Stimulated activated naive CD8-positive, alpha-beta T cell treated with anti-CD3 and anti-CD28 coated beads, Interleukin-15, Interleukin-2, amounts not matched to agents 100 ng/mL and 50 ng/mL, for 24 hours (primary cell): ENCODE measurements around the gene CPE.

Experiments
- H3K27ac Mint-ChIP-seq: one replicate; pipeline ENCODE4 v1.8.0; 2021; ENCODE audit warnings: mild to moderate bottlenecking, mixed read lengths
- H3K27me3 Mint-ChIP-seq: one replicate; pipeline ENCODE4 v1.8.0; 2021; ENCODE audit warnings: mixed read lengths
- H3K36me3 Mint-ChIP-seq: one replicate; pipeline ENCODE4 v1.8.0; 2021; ENCODE audit warnings: low read depth, mixed read lengths
- H3K4me1 Mint-ChIP-seq: one replicate; pipeline ENCODE4 v1.8.0; 2021; ENCODE audit warnings: low read depth, mixed read lengths
- H3K4me3 Mint-ChIP-seq: one replicate; pipeline ENCODE4 v1.8.0; 2021; ENCODE audit warnings: mild to moderate bottlenecking, mixed read lengths
- H3K9me3 Mint-ChIP-seq: one replicate; pipeline ENCODE4 v1.8.0; 2021; ENCODE audit warnings: mixed read lengths

The CPE gene

DNA sequence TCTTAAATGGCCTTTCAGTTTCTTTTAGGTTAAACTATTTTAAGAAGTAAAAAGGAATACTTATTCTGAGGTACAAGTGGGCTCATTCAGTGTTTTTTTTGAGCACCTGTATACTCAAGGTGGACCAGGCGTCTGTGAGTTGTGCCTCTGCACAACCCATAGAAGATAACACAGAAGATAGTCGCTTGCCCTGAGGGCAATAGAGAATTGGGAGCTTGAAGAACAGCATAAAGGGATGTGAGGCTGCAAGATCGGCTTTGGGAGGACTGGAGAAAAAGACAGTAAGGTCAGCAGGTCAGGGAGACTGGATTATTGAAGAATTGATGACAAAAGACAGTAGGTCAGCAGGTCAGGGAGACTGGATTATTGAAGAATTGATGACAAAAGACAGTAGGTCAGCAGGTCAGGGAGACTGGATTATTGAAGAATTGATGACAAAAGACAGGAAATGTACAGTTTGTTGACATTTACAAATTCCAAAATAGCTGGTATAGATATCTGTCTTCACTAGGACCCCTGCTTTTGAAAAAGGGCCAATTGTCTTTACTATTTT, 3.1 kb downstream of the CPE start:
- peaks cover 8% of the 10 kb centered on the region for H3K4me1 Mint-ChIP-seq
- H3K9me3 Mint-ChIP-seq: no peaks in the 10 kb centered on the region
- H3K36me3 Mint-ChIP-seq: no peaks in the 10 kb centered on the region
- no peak overlapping the region for H3K27ac Mint-ChIP-seq
- no peak overlapping the region for H3K4me3 Mint-ChIP-seq
- peaks cover 71% of the 10 kb centered on the region for H3K27me3 Mint-ChIP-seq

DNA sequence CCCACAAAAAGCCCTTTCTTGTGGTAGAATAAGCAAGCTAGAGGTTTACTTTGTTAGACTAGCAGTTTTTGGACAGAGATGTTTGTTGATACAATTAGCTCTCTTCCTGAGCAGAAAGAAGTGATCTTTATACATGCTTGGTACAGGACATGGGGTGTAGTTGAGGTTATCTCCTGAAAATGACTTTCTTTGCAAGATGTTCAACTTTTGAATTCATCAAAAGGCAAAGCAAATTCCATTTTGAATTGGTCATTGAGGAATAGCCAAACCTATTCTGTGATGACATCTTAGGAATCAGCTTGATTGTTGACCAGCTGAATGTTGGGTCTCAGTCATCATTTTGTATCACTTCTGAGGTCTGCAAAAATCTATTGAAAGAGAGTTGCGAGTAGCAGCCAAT, 3.8 kb downstream of the CPE start:
- H3K4me3 Mint-ChIP-seq: no peak overlapping the region
- no peaks in the 10 kb centered on the region for H3K9me3 Mint-ChIP-seq
- H3K4me1 Mint-ChIP-seq: peaks cover 8% of the 10 kb centered on the region
- H3K27ac Mint-ChIP-seq: no peak overlapping the region
- no peaks in the 10 kb centered on the region for H3K36me3 Mint-ChIP-seq
- peaks cover 67% of the 10 kb centered on the region for H3K27me3 Mint-ChIP-seq

DNA sequence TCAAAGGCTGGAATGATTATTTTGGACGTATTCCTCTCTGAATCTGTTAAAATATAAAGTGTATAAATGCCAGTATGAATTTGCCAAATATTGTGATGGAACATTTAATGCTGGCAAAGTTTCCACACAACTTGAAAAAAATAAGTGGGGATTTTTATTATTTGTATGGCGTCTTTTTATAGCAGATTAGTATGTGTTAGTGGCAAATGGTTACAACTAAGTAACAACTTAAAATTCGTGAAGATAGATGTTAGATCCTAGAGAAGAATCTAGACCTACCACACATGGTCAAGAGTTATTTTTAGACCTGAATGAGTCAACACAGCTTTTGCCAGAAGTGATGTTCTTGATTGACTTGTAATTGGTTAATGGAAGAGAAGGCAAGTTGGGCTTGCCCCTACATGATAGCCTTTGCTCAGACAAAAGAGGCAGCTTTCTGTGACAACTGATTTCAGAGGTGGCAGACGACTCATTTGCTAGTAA, 4.8 kb downstream of the CPE start:
- H3K36me3 Mint-ChIP-seq: no peaks in the 10 kb centered on the region
- H3K27ac Mint-ChIP-seq: no peak overlapping the region
- H3K4me1 Mint-ChIP-seq: peaks cover 4% of the 10 kb centered on the region
- no peaks in the 10 kb centered on the region for H3K9me3 Mint-ChIP-seq
- H3K27me3 Mint-ChIP-seq: peaks cover 62% of the 10 kb centered on the region
- H3K4me3 Mint-ChIP-seq: no peak overlapping the region

DNA sequence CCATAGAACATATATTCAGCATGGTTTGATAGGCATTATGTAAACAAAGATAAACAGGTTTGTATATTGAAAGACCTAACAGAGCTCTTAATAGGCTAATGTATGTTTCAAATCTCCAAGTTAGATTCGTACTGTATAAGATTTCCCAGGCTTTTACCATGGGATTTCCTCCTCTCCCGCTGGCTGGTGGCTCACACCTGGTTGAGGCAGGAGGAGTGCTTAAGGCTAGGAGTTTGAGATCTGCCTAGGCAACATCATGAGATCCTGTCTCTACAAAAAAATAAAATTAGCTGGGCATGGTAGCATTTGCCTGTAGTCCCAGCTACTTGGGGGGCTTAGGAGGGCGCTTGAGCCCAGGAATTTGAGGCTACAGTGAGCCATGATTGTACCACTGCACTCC, 5.4 kb downstream of the CPE start:
- Mint-ChIP-seq H3K4me3 (no peak overlapping the region), H3K9me3 (no peaks in the 10 kb centered on the region)

DNA sequence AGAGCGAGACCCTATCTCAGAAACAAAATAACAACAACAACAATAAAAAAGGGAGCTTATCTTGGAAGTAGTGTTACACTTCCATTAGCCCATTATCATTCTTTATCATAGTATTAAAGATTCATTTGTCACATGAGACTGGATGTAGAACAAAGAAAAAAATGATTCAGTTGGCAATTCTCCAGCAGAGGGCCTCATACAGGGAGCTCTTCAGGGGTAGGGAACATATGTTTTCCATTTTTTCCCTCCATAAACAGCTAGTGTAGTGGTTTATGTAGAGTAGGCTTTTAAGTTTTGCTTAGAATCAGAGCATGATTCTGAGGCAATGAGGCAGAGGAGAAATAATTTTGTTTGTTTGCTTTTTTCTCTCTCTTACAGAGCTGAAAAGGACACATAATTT, 5.8 kb downstream of the CPE start:
- H3K27me3 Mint-ChIP-seq: peaks cover 59% of the 10 kb centered on the region
- no peak overlapping the region for H3K27ac Mint-ChIP-seq
- no peaks in the 10 kb centered on the region for H3K36me3 Mint-ChIP-seq
- no peaks in the 10 kb centered on the region for H3K9me3 Mint-ChIP-seq
- no peak overlapping the region for H3K4me3 Mint-ChIP-seq
- H3K4me1 Mint-ChIP-seq: peaks cover 4% of the 10 kb centered on the region

More for the DNA sequence above, 5.4 kb downstream of the CPE start:
- Mint-ChIP-seq H3K27ac (no peak overlapping the region), H3K36me3 (no peaks in the 10 kb centered on the region), H3K27me3 (peaks cover 59% of the 10 kb centered on the region), H3K4me1 (peaks cover 4% of the 10 kb centered on the region)

DNA sequence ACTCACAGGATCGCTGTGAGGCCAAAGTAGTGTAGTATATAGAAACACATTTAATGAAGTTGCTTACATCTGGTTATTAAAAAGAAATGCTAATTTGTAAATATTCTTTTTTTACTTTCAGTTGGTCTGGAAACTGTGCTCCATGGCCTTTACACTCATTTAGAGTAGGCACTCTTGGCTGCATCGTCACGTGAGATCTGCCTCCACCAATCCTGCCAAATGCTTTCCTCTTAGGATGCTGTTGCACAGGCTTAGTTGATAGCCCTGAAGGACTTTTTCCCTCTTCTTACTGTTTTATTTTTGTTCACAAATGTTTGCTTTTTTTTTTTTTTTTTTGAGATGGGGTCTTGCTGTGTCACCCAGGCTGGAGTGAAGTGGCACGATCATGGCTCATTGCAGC, 6.3 kb downstream of the CPE start:
- Mint-ChIP-seq H3K27me3 (peaks cover 55% of the 10 kb centered on the region), H3K4me1 (no peaks in the 10 kb centered on the region), H3K27ac (no peak overlapping the region), H3K36me3 (no peaks in the 10 kb centered on the region), H3K9me3 (no peaks in the 10 kb centered on the region), H3K4me3 (no peak overlapping the region)

DNA sequence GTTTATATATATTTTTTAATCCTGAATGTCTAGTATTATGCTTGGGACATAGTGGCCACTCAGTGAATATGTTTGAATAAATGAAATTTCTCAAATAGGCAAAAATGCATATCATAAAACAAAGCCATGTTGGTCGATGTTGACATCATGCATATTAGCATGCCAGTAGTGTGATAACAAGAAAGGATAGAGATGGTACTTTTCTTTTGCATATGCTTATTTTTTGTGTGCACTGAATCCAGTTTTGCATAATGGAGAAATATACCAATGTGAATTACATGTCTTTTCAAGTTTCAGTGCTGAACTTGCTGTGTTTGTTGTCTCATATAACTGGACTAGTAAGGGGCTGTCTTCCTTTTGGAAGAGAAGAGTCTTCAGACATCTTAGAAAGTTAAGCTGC, 7.5 kb downstream of the CPE start:
- H3K4me3 Mint-ChIP-seq: no peak overlapping the region
- no peaks in the 10 kb centered on the region for H3K4me1 Mint-ChIP-seq
- no peaks in the 10 kb centered on the region for H3K36me3 Mint-ChIP-seq
- H3K9me3 Mint-ChIP-seq: no peaks in the 10 kb centered on the region
- H3K27ac Mint-ChIP-seq: no peak overlapping the region
- H3K27me3 Mint-ChIP-seq: peaks cover 47% of the 10 kb centered on the region

DNA sequence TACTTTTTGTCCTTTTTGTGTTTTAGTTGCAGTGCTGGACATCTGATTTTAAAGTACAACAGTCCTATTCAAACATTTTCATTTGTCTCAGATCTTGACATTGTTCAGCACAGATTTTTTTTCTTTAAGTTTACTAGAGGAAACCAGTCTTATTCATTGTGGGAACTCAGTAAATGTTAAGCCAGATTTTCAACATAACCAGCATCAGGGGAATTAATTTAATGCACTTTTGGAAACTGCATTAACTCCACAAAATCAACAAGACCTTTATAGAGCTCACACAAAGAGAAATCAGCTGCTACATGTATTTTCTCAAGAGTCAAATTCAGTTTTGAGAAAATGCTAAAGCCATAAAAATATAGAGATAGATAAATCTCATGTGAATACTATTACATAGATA, 9.9 kb downstream of the CPE start:
- Mint-ChIP-seq H3K36me3 (no peaks in the 10 kb centered on the region), H3K4me3 (no peak overlapping the region), H3K4me1 (no peaks in the 10 kb centered on the region), H3K27me3 (peaks cover 28% of the 10 kb centered on the region), H3K9me3 (no peaks in the 10 kb centered on the region), H3K27ac (no peak overlapping the region)

DNA sequence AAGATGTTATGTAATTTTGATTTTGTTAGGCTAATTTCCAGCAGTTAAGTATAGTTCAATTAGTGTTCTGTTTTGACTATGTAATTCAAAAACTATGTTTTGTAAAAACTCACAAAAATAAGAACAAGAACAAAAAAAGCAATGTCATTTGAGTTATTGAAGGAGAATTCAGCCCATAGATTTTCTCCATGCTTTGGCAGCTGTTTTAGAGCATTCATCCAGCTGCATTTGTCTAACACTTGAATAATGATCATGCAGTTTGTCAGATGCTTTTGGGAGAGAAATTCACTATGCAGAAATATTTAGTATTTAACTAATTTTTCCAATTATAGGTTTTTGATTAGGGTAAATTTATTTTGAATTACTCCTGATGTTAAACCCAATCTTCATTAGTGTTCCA, 14.2 kb downstream of the CPE start:
- H3K4me3 Mint-ChIP-seq: no peak overlapping the region
- no peaks in the 10 kb centered on the region for H3K36me3 Mint-ChIP-seq

DNA sequence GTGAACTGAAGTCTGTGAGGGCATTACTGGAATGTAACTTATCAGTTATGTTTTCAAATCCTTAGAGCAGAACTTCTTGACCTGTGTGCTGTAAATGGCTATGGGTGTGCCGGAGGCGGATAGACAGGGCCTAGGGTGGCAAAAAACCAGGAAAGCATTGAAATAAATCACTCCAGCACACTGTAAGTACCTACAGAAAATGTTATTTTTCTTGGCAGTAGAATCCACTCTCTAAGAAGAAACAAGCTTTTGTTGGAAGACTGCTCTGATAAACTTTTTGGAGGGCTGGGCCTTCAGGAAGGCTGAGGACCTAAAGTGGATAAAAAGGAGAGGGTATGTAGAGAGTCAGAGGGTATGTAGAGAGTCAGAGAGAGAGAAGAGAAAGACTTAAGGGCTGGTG, 14.9 kb downstream of the CPE start:
- Mint-ChIP-seq H3K4me1 (no peaks in the 10 kb centered on the region), H3K36me3 (no peaks in the 10 kb centered on the region), H3K27me3 (peaks cover 10% of the 10 kb centered on the region), H3K4me3 (no peak overlapping the region), H3K27ac (no peak overlapping the region), H3K9me3 (no peaks in the 10 kb centered on the region)

More for the DNA sequence above, 14.2 kb downstream of the CPE start:
- Mint-ChIP-seq H3K4me1 (no peaks in the 10 kb centered on the region), H3K27me3 (peaks cover 11% of the 10 kb centered on the region), H3K27ac (no peak overlapping the region), H3K9me3 (no peaks in the 10 kb centered on the region)

DNA sequence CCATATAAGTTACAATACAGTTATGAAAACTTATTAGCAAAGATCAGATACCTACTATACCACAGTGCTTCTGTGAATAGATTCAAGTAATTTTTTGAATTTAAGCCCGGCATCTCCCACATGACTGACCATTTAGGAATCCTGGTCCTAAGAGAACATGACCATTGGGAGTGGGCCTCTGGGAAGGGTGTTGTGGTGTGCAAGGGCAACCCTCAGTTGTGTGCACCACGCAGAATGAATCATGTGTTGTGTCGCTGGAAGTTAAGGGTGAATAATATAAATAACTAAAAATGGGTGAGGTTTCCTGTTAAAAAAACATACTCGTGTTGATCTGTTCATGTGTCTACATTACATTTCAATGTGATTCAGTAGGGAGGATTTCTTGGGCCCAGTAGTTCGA, 15.5 kb downstream of the CPE start:
- H3K27ac Mint-ChIP-seq: no peak overlapping the region
- no peak overlapping the region for H3K4me3 Mint-ChIP-seq
- H3K4me1 Mint-ChIP-seq: no peaks in the 10 kb centered on the region
- H3K9me3 Mint-ChIP-seq: no peaks in the 10 kb centered on the region
- peaks cover 10% of the 10 kb centered on the region for H3K27me3 Mint-ChIP-seq
- H3K36me3 Mint-ChIP-seq: no peaks in the 10 kb centered on the region

DNA sequence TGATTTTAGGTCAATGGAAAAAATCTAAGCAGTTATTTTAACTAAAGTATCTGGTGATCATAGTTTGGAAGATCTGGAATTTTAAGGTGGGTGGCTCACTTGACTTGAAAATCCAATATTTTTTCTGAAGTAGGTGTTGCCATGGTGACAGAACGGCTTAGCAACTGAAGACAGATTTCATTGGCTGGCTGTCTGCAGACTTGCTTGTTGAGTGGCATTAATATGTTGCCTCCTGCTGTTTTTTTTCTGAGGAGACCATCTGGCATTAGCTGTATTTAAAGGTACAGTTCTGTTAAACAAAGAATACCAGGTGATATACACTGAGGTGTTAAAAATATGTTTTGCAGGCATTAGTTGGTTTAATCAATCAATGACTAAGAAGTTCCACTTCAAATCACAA, 19.8 kb downstream of the CPE start:
- no peaks in the 10 kb centered on the region for H3K9me3 Mint-ChIP-seq

DNA sequence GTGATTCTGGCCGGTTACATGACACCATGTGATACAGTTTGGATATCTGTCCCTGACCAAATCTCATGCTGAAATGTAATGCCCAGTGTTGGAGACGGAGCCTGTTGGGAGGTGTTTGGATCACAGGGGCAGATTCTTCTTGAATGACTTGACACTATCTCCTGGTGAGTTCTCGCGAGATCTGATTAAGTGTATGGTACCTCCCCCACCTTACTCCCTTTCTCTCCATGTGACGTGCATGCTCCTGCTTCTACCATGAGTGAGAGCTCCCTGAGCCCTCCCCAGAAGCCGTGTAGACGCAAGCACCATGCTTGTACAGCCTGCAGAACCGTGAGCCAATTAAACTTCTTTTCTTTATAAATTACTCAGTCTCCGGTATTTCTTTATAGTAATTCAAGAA, 23.6 kb downstream of the CPE start:
- no peaks in the 10 kb centered on the region for H3K4me1 Mint-ChIP-seq
- no peak overlapping the region for H3K4me3 Mint-ChIP-seq
- H3K9me3 Mint-ChIP-seq: no peaks in the 10 kb centered on the region
- H3K27me3 Mint-ChIP-seq: peaks cover 2% of the 10 kb centered on the region
- no peaks in the 10 kb centered on the region for H3K36me3 Mint-ChIP-seq
- H3K27ac Mint-ChIP-seq: no peak overlapping the region

More for the DNA sequence above, 19.8 kb downstream of the CPE start:
- H3K4me3 Mint-ChIP-seq: no peak overlapping the region
- no peaks in the 10 kb centered on the region for H3K4me1 Mint-ChIP-seq
- no peaks in the 10 kb centered on the region for H3K36me3 Mint-ChIP-seq
- H3K27ac Mint-ChIP-seq: no peak overlapping the region
- H3K27me3 Mint-ChIP-seq: peaks cover 4% of the 10 kb centered on the region

DNA sequence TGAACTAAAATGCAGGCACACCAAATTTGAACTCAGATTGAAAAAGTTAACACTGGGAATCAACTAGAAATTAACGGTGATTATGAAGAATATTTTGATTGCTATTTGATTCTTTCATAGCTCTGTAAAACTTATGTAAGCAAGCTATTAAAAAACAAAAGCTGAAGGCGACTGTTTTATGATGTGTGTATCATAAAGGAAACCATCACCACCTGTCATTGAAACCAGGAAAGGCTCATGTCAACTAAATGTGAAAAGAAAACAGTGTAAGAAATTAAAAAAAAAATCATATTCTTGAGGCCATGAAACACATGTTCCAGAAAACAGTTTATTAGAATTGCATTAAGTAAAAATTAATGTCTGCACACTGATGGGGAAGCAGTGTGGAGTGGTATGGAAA, 24.2 kb downstream of the CPE start:
- no peaks in the 10 kb centered on the region for H3K4me1 Mint-ChIP-seq
- no peak overlapping the region for H3K27ac Mint-ChIP-seq
- H3K36me3 Mint-ChIP-seq: no peaks in the 10 kb centered on the region
- H3K4me3 Mint-ChIP-seq: no peak overlapping the region
- no peaks in the 10 kb centered on the region for H3K27me3 Mint-ChIP-seq
- H3K9me3 Mint-ChIP-seq: no peaks in the 10 kb centered on the region

DNA sequence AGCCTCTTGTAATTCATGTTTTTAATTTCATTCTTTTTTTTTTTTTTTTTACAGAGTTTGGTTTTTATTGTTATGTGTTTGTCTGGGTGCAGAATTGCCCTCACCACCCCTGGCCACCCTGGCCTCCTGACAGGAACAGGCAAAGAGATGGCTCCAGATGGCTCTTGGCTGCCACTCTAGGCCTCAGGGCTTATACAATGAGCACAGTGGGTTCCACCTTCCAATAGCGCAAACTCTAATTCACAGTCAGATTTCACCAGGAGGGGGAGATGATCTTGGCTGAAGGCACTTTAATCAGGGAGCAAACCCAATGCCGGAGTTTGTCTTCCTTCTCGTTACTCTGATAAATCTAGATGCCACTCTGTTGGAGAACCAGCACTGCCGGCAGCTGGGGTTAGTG, 24.8 kb downstream of the CPE start:
- Mint-ChIP-seq H3K4me3 (no peak overlapping the region), H3K36me3 (no peaks in the 10 kb centered on the region), H3K27ac (no peak overlapping the region), H3K9me3 (no peaks in the 10 kb centered on the region), H3K27me3 (no peaks in the 10 kb centered on the region), H3K4me1 (no peaks in the 10 kb centered on the region)

DNA sequence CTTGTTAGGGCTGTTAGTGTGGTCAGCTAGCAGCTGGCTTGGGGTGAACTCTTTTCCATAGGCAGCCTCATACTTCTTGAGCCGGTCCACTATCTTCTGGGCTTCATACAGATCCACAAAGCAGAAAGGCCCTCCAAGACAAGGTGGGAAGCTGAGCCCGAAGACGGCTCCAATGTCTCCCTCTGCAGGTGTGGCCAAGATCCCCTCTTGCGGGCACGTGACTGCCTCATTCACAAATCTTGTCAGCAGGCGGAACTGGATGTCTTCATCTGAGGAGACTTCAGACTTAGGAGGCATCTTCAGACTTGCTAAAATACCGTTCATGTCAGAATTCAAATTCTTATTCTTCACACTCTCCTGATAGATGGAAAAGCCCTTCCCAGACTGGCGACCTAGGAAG, 25.3 kb downstream of the CPE start:
- Mint-ChIP-seq H3K27ac (no peak overlapping the region), H3K4me3 (no peak overlapping the region), H3K9me3 (no peaks in the 10 kb centered on the region), H3K36me3 (no peaks in the 10 kb centered on the region), H3K27me3 (no peaks in the 10 kb centered on the region), H3K4me1 (no peaks in the 10 kb centered on the region)
